ENCODE data around the gene SDE2. TPM values are rescaled to one million over a fixed set of nuclear protein-coding genes. Genes with fewer than 3 reads are reported as not detected.
A peak's percentile ranks its signal among the peaks of the same experiment; 100 is the strongest.
"Not testable (repeated sequence)": the region's sequence is repeated elsewhere in the genome, so short reads cannot be mapped to it uniquely, and the experiment has no call there.

The SDE2 gene
- total RNA-seq, 1 donor = 19.9 TPM

DNA sequence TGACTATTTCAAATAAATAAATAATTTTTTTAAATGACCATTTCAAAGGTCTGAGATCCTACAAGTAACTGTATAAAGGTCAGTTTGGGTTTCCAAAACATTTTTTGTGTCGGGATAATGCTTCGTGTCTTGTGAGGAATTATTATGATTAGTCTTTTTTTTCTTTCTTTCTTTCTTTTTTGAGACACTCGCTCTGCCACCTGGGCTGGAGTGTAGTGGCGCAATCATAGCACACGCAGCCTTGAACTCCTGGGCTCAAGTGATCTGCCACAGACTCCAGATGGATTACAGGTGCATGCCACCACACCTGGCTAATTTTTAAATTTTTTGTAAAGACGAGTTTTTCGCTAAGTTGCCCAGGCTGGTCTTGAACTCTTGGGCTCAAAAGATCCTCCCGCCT, 1.9 kb upstream of the SDE2 start:
- H3K36me3 ChIP-seq (ENCODE audit: insufficient read depth, low read length) = peaks cover 10% of the 10 kb centered on the region
- no peak overlapping the region for H3K27ac ChIP-seq (ENCODE audit: low read depth, low read length)
- H2AFZ ChIP-seq (ENCODE audit: low read length) = no peak overlapping the region
- H3K4me2 ChIP-seq (ENCODE audit: insufficient read depth, low read length) = no peak overlapping the region
- H3K27me3 ChIP-seq (ENCODE audit: insufficient read depth, low read length) = no peaks in the 10 kb centered on the region
- no peak for DNase-seq (ENCODE audit: insufficient read length, low spot score, missing footprints)
- H3K9me3 ChIP-seq (ENCODE audit: low read depth, low read length) = no peaks in the 10 kb centered on the region
- H3K4me3 ChIP-seq (ENCODE audit: insufficient read depth, low read length) = no peak overlapping the region
- peaks cover 31% of the 10 kb centered on the region for H3K4me1 ChIP-seq (ENCODE audit: insufficient read depth, low read length)
- TF ChIP-seq, protein P1, sequence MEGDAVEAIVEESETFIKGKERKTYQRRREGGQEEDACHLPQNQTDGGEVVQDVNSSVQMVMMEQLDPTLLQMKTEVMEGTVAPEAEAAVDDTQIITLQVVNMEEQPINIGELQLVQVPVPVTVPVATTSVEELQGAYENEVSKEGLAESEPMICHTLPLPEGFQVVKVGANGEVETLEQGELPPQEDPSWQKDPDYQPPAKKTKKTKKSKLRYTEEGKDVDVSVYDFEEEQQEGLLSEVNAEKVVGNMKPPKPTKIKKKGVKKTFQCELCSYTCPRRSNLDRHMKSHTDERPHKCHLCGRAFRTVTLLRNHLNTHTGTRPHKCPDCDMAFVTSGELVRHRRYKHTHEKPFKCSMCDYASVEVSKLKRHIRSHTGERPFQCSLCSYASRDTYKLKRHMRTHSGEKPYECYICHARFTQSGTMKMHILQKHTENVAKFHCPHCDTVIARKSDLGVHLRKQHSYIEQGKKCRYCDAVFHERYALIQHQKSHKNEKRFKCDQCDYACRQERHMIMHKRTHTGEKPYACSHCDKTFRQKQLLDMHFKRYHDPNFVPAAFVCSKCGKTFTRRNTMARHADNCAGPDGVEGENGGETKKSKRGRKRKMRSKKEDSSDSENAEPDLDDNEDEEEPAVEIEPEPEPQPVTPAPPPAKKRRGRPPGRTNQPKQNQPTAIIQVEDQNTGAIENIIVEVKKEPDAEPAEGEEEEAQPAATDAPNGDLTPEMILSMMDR (IDR thresholded peaks at IDR 0.05; ENCODE audit: extremely low read depth, low read depth, low read length) = no peak
- peaks cover 31% of the 10 kb centered on the region for H3K79me2 ChIP-seq (ENCODE audit: insufficient read depth, low read length)
- peaks cover 13% of the 10 kb centered on the region for H4K20me1 ChIP-seq (ENCODE audit: insufficient read depth, low read length)

DNA sequence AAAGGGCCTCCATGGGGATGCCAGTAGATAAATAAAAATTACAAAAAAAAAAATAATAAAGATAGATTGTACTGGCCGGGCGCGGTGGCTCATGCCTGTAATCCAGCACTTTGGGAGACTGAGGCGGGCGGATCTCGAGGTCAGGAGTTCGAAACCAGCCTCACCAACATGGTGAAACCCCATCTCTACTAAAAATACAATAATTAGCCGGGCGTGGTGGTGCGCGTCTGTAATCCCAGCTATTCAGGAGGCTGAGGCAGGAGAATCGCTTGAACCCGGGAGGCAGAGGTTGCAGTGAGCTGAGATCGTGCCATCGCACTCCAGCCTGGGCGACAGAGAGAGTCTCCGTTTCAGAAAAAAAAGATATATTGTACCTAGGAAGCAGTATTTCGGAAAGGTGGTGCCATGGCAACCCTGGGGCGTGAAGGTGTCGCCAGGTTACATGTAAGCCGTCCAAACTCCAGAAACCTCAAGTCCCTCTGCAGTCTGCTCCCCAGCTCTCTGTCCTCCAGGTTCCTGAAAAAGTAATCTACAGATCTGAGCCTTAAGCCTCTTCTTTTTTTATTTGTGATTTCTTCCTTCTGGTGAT, 1.4 kb upstream of the SDE2 start:
- DNase-seq (ENCODE audit: insufficient read length, low spot score, missing footprints); H3K36me3 ChIP-seq (ENCODE audit: insufficient read depth, low read length); H3K27me3 ChIP-seq (ENCODE audit: insufficient read depth, low read length); H2AFZ ChIP-seq (ENCODE audit: low read length); H3K4me2 ChIP-seq (ENCODE audit: insufficient read depth, low read length); H3K9me3 ChIP-seq (ENCODE audit: low read depth, low read length); H3K4me3 ChIP-seq (ENCODE audit: insufficient read depth, low read length); H3K27ac ChIP-seq (ENCODE audit: low read depth, low read length): not testable (repeated sequence)
- H4K20me1 ChIP-seq (ENCODE audit: insufficient read depth, low read length) = peaks cover 13% of the 10 kb centered on the region
- H3K79me2 ChIP-seq (ENCODE audit: insufficient read depth, low read length) = peaks cover 36% of the 10 kb centered on the region
- peaks cover 31% of the 10 kb centered on the region for H3K4me1 ChIP-seq (ENCODE audit: insufficient read depth, low read length)

DNA sequence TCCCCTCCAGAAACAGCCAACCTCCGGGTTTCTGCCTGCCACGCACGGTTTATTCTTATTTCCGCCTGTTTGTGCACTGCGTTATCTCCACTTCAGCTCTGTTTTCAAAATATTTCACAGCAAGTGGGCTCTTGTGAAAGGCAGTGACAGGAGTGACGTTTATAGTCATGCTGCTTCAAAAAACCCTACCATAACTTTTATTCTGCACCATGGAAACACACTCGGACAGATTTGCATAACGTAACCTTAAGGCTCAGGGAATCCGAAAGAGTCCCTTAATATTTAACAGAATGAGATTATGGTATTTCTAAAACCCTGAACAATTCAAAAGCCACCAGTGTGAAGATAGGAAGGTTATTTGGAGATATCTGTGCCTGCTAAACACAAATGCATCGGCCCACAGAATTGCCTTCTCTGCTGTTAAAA, 782 bp upstream of the SDE2 start:
- Histone ChIP-seq H3K4me3 (ENCODE audit: insufficient read depth, low read length) (peak overlapping the region; percentile 84), H3K4me2 (ENCODE audit: insufficient read depth, low read length) (peak overlapping the region; percentile 97), H3K79me2 (ENCODE audit: insufficient read depth, low read length) (peaks cover 42% of the 10 kb centered on the region), H3K4me1 (ENCODE audit: insufficient read depth, low read length) (peaks cover 31% of the 10 kb centered on the region), H4K20me1 (ENCODE audit: insufficient read depth, low read length) (peaks cover 19% of the 10 kb centered on the region), H3K27ac (ENCODE audit: low read depth, low read length) (peak overlapping the region; percentile 89), H3K9me3 (ENCODE audit: low read depth, low read length) (no peaks in the 10 kb centered on the region), H3K36me3 (ENCODE audit: insufficient read depth, low read length) (peaks cover 14% of the 10 kb centered on the region), H2AFZ (ENCODE audit: low read length) (peak overlapping the region; percentile 89), H3K27me3 (ENCODE audit: insufficient read depth, low read length) (no peaks in the 10 kb centered on the region)
- TF ChIP-seq, protein P1 (IDR thresholded peaks at IDR 0.05; ENCODE audit: extremely low read depth, low read depth, low read length) = no peak
- peak; percentile 82 for DNase-seq (ENCODE audit: insufficient read length, low spot score, missing footprints)

DNA sequence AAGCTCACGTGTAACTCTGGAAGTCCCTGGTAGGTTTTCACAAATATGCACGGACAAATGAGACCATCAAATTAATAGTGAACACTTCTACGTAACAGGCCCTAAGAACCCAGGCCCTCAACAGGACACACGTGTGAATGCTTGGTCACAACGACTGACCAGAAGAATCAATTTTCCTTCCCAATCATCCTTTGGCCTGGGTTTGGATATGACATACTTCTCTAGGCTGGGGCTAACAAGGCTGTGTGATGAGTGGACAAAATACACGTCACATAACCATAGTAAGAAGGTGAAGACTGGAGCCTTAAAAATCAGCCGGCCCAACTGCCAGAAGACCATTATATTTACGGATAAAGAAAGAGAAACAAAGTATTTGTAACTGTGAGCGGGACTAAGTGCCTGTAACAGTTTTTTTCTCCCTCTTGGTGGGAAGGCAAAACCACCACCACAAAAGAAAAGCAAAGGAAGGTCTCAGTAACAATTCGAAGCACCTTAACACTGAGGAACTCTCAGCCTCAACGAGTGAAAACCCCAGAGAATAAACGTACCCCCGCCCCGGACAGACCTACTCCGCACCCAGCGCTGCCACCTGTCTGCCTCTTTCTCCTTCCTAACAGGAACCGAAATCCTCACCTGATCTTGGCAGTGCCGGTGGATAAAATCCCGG, 450 bp downstream of the SDE2 start:
- Histone ChIP-seq H3K4me1 (ENCODE audit: insufficient read depth, low read length) (peaks cover 31% of the 10 kb centered on the region), H3K4me3 (ENCODE audit: insufficient read depth, low read length) (peak overlapping the region; percentile 84)

More for the DNA sequence above, 450 bp downstream of the SDE2 start:
- Histone ChIP-seq H3K79me2 (ENCODE audit: insufficient read depth, low read length) (peaks cover 55% of the 10 kb centered on the region), H3K36me3 (ENCODE audit: insufficient read depth, low read length) (peaks cover 23% of the 10 kb centered on the region), H4K20me1 (ENCODE audit: insufficient read depth, low read length) (peaks cover 21% of the 10 kb centered on the region), H3K4me2 (ENCODE audit: insufficient read depth, low read length) (peak overlapping the region; percentile 95), H3K9me3 (ENCODE audit: low read depth, low read length) (no peaks in the 10 kb centered on the region), H3K27ac (ENCODE audit: low read depth, low read length) (peak overlapping the region; percentile 92), H3K27me3 (ENCODE audit: insufficient read depth, low read length) (no peaks in the 10 kb centered on the region), H2AFZ (ENCODE audit: low read length) (peak overlapping the region; percentile 85)
- DNase-seq (ENCODE audit: insufficient read length, low spot score, missing footprints) = peak; percentile 77
- TF ChIP-seq, protein P1 (IDR thresholded peaks at IDR 0.05; ENCODE audit: extremely low read depth, low read depth, low read length) = no peak
